AG04450 (cell line): ENCODE results near the gene ANKRD55. TPM values are rescaled to one million over a fixed set of nuclear protein-coding genes. Genes with fewer than 3 reads are reported as not detected.
A peak's percentile ranks its signal among the peaks of the same experiment; 100 is the strongest.

Experiments
- CTCF ChIA-PET: fragments of 300-600, 350-600 bp; formaldehyde crosslinking; extraction: SDS; loops from one replicate; lab custom pipeline; 2022; ENCODE audit warnings: antibody characterized with exemption, inconsistent platforms; lab: Charles Lee
- POLR2A ChIA-PET: fragments of 350-600 bp; formaldehyde crosslinking; extraction: SDS; loops from one replicate; lab custom pipeline; 2021; ENCODE audit warnings: antibody characterized with exemption, inconsistent platforms; lab: Yijun Ruan, JAX
- DNase-seq: peaks from one replicate; pipeline ENCODE4 v3.0.0-alpha.2; 2011; ENCODE audit warnings: low read depth, low spot score
- H3K27ac ChIP-seq: one replicate; pipeline ENCODE4 v1.5.1; 2012; ENCODE audit warnings: low read depth, low read length, control low read depth
- H3K27me3 ChIP-seq: one replicate; pipeline ENCODE4 v1.6.0; 2012; ENCODE audit warnings: low read length; ENCODE audit not compliant: control insufficient read depth, insufficient read depth
- H3K4me3 ChIP-seq: 2 replicates; pipeline ENCODE4 v1.5.1; 2011; ENCODE audit warnings: mild to moderate bottlenecking, low read depth, low read length, control low read depth
- H3K9me3 ChIP-seq: 2 replicates; pipeline ENCODE4 v1.5.1; 2012; ENCODE audit warnings: low read length; ENCODE audit not compliant: control insufficient read depth, insufficient read depth
- polyA plus RNA-seq: library from polyadenylated mRNA; depleted of rRNA; stranded (reverse); fragments of >200 nt; gene quantifications from 2 replicates; pipeline ENCODE4 v1.2.3, GENCODE V29; 2011
- TF ChIP-seq, protein P1 (sequence below): IDR thresholded peaks from 2 replicates; pipeline ENCODE4 v1.5.1; 2011; ENCODE audit warnings: low read depth, low read length, control low read depth, inconsistent platforms

The ANKRD55 gene
- polyA plus RNA-seq, 1 experiment = not detected

DNA sequence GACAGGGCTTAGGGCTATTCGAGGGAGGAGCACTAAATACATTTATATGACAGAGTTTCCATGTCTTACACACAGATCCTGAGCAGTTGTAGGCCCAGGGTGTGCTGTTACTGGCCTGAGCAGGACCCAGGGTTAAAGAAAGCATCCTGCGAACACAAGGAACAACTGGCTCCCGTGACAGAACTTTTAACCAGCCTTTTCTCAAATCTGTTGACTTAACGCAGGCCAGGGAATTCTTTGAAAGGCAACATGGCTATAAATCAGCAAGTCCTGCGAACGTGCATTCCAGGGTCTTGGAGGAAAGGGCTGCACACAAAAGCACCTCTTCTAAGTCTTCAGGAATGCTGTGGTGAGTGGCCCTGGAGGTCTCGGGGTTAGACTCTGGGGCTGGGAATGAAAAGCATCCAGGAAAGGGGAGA lies 45.2 kb upstream of the ANKRD55 start:
- no peaks in the 10 kb centered on the region for H3K9me3 ChIP-seq
- CTCF ChIA-PET = no interaction called here
- POLR2A ChIA-PET = interaction anchor here (0.6 to 1.6 kb wide), 2 partner anchors 19 to 136 kb away, joined by 3 to 4 read pairs; no protein-coding TSS in a partner anchor
- no peak overlapping the region for H3K4me3 ChIP-seq
- H3K27ac ChIP-seq = peak overlapping the region; percentile 85
- H3K27me3 ChIP-seq = no peaks in the 10 kb centered on the region
- DNase-seq = peak; percentile 92
- TF ChIP-seq, protein P1, sequence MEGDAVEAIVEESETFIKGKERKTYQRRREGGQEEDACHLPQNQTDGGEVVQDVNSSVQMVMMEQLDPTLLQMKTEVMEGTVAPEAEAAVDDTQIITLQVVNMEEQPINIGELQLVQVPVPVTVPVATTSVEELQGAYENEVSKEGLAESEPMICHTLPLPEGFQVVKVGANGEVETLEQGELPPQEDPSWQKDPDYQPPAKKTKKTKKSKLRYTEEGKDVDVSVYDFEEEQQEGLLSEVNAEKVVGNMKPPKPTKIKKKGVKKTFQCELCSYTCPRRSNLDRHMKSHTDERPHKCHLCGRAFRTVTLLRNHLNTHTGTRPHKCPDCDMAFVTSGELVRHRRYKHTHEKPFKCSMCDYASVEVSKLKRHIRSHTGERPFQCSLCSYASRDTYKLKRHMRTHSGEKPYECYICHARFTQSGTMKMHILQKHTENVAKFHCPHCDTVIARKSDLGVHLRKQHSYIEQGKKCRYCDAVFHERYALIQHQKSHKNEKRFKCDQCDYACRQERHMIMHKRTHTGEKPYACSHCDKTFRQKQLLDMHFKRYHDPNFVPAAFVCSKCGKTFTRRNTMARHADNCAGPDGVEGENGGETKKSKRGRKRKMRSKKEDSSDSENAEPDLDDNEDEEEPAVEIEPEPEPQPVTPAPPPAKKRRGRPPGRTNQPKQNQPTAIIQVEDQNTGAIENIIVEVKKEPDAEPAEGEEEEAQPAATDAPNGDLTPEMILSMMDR = no peak

DNA sequence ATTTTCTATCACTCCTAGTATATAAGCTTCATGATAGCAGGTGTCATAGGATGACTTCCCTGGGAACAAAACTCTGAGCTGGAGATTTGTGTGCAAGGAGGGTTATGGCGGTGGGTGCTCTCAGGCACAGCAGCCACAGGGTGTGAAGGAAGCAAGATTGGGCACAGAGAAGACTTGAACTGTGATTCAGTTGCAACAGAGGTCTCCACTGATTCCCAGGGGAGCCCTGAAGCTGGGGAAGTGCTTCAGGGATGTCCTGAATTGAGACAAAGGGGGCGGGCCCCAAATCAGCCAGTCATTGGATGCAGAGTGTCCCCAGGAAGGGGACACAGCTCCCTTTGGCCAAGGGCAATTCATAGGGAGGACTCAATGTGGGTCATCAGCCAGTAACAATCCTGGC lies 44.4 kb upstream of the ANKRD55 start:
- H3K27me3 ChIP-seq = no peaks in the 10 kb centered on the region
- peak overlapping the region; percentile 22 for H3K27ac ChIP-seq
- H3K4me3 ChIP-seq = no peak overlapping the region
- no peak for DNase-seq
- POLR2A ChIA-PET = no interaction called here
- CTCF ChIA-PET = interaction anchor here (0.7 to 1.0 kb wide), 2 partner anchors 341 to 623 kb away, joined by 3 to 5 read pairs; no protein-coding TSS in a partner anchor
- TF ChIP-seq, protein P1 = no peak
- no peaks in the 10 kb centered on the region for H3K9me3 ChIP-seq

GRCh38 chr5:56273376-56273955 lies 40.3 kb upstream of the ANKRD55 start:
- Histone ChIP-seq H3K4me3 (no peak overlapping the region), H3K27me3 (no peaks in the 10 kb centered on the region), H3K9me3 (no peaks in the 10 kb centered on the region), H3K27ac (no peak overlapping the region)
- ChIA-PET CTCF (interaction anchor here (0.9 to 7.7 kb wide), 2 partner anchors 336 to 566 kb away, joined by 4 to 175 read pairs; no protein-coding TSS in a partner anchor), POLR2A (no interaction called here)
- no peak for DNase-seq
- TF ChIP-seq, protein P1 = no peak

DNA sequence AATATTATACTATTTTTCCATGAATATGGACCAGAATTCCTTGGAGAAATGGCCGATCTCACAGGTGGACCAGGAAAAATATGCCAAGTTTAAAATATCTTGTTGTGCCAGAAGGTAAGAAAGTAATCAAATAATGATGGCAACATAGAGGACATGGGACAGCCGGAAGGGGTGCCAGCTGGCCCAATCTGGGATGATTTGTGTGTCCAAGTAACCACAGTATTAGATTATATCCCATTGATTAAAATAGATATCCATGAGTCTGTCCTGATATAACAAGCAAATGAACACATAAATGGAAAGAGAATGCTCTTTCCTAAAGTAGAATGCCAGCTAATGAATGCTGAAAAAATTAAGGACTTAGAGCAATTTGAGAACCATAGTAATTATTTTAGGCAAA lies 39.6 kb upstream of the ANKRD55 start:
- Histone ChIP-seq H3K27me3 (no peaks in the 10 kb centered on the region), H3K9me3 (no peaks in the 10 kb centered on the region), H3K4me3 (no peak overlapping the region), H3K27ac (no peak overlapping the region)
- DNase-seq = no peak
- ChIA-PET POLR2A (no interaction called here), CTCF (interaction anchor here (7.4 to 7.7 kb wide), 2 partner anchors 337 to 567 kb away, joined by 80 to 175 read pairs; no protein-coding TSS in a partner anchor)
- TF ChIP-seq, protein P1 = no peak
